SK-N-MC (cell line): ENCODE data around the gene COX7A1.

Experiments
- DNase-seq: peaks from one replicate; pipeline ENCODE4 v3.0.0-alpha.2; 2011; ENCODE audit warnings: low read depth, low spot score
- H3K27ac ChIP-seq: fragments of 200-600 bp; sonication (generic); 2 replicates; pipeline ENCODE4 v1.5.1; 2016; ENCODE audit warnings: mixed run types
- H3K36me3 ChIP-seq: fragments of 200-600 bp; sonication (generic); 2 replicates; pipeline ENCODE4 v1.6.1; 2017; ENCODE audit warnings: antibody characterized with exemption, low read length, mixed read lengths; ENCODE audit not compliant: insufficient read depth
- H3K4me3 ChIP-seq: fragments of 200-600 bp; sonication (generic); 2 replicates; pipeline ENCODE4 v1.5.1; 2016
- H3K9ac ChIP-seq: fragments of 200-600 bp; sonication (generic); 2 replicates; pipeline ENCODE4 v1.8.0; 2017; ENCODE audit warnings: mixed run types, mixed read lengths; ENCODE audit not compliant: insufficient read length
- H3K9me3 ChIP-seq: fragments of 200-600 bp; sonication (generic); 2 replicates; pipeline ENCODE4 v1.6.1; 2017; ENCODE audit warnings: low read depth, mild to moderate bottlenecking, antibody characterized with exemption, low read length, moderate library complexity, mixed read lengths
- EZH2 ChIP-seq: fragments of 200-600 bp; sonication (generic); IDR thresholded peaks from one replicate; pipeline ENCODE4 v1.6.1; 2017; ENCODE audit warnings: antibody characterized with exemption
- FOXP2 ChIP-seq: optimal IDR thresholded peaks from 2 replicates; pipeline ENCODE3; 2011; ENCODE audit warnings: mild to moderate bottlenecking, moderate library complexity; ENCODE audit not compliant: insufficient read depth; ENCODE audit errors: extremely low read length, control extremely low read depth
- POLR2AphosphoS5 ChIP-seq: IDR thresholded peaks from 2 replicates; pipeline ENCODE4 v1.6.1; 2012; ENCODE audit warnings: mild to moderate bottlenecking, low read depth, low read length, borderline replicate concordance

The COX7A1 gene

GRCh38 chr19:36149673-36150406, 2.4 kb downstream of the COX7A1 start:
- DNase-seq, result no peak
- Histone ChIP-seq H3K9me3 (no peaks in the 10 kb centered on the region), H3K36me3 (peaks cover 34% of the 10 kb centered on the region), H3K9ac (no peak overlapping the region), H3K4me3 (no peak overlapping the region), H3K27ac (no peak overlapping the region)
- TF ChIP-seq FOXP2 (no peak), POLR2AphosphoS5 (no peak), EZH2 (no peak)

- no peak for DNase-seq
- no peaks in the 10 kb centered on the region for H3K9me3 ChIP-seq
- H3K36me3 ChIP-seq, result peaks cover 48% of the 10 kb centered on the region
- no peak overlapping the region for H3K9ac ChIP-seq
- TF ChIP-seq FOXP2, result no peak
- TF ChIP-seq POLR2AphosphoS5, result no peak
- no peak for TF ChIP-seq EZH2
- no peak overlapping the region for H3K4me3 ChIP-seq
- no peak overlapping the region for H3K27ac ChIP-seq
These were observed 7.6 kb downstream of the COX7A1 start for GRCh38 chr19:36144624-36145023.

- TF ChIP-seq EZH2 (no peak), POLR2AphosphoS5 (no peak), FOXP2 (no peak)
These were observed 9.8 kb downstream of the COX7A1 start for GRCh38 chr19:36142496-36142895.

GRCh38 chr19:36142046-36142445, 10.2 kb downstream of the COX7A1 start:
- Histone ChIP-seq H3K36me3 (peaks cover 38% of the 10 kb centered on the region), H3K9ac (no peak overlapping the region), H3K4me3 (no peak overlapping the region), H3K27ac (no peak overlapping the region), H3K9me3 (no peaks in the 10 kb centered on the region)
- DNase-seq, result no peak
- no peak for TF ChIP-seq EZH2
- no peak for TF ChIP-seq POLR2AphosphoS5
- TF ChIP-seq FOXP2, result no peak

More at GRCh38 chr19:36142496-36142895, 9.8 kb downstream of the COX7A1 start:
- no peak for DNase-seq
- Histone ChIP-seq H3K9me3 (no peaks in the 10 kb centered on the region), H3K27ac (no peak overlapping the region), H3K36me3 (peaks cover 40% of the 10 kb centered on the region), H3K9ac (no peak overlapping the region), H3K4me3 (no peak overlapping the region)

- H3K4me3 ChIP-seq, result peak overlapping the region; percentile 88
These were observed 11.0 kb downstream of the COX7A1 start for GRCh38 chr19:36141039-36141927.

GRCh38 chr19:36140304-36141038, 11.8 kb downstream of the COX7A1 start:
- no peak for DNase-seq
- Histone ChIP-seq H3K4me3 (peak overlapping the region; percentile 88), H3K36me3 (peaks cover 22% of the 10 kb centered on the region), H3K9ac (peak overlapping the region; percentile 87), H3K27ac (peak overlapping the region; percentile 76; the same call in 1 of the 2 replicates), H3K9me3 (no peaks in the 10 kb centered on the region)
- no peak for TF ChIP-seq POLR2AphosphoS5
- TF ChIP-seq FOXP2, result no peak
- no peak for TF ChIP-seq EZH2

More at GRCh38 chr19:36141039-36141927, 11.0 kb downstream of the COX7A1 start:
- no peak overlapping the region for H3K9ac ChIP-seq
- H3K9me3 ChIP-seq, result no peaks in the 10 kb centered on the region
- TF ChIP-seq FOXP2 (no peak), EZH2 (no peak), POLR2AphosphoS5 (no peak)
- H3K27ac ChIP-seq, result no peak overlapping the region
- no peak for DNase-seq
- peaks cover 30% of the 10 kb centered on the region for H3K36me3 ChIP-seq

- H3K27ac ChIP-seq, result peak within 1 kb of the TSS; percentile 76; the same call in 1 of the 2 replicates
- peak within 1 kb of the TSS; percentile 87 for H3K9ac ChIP-seq
- DNase-seq, result no peak
- TF ChIP-seq FOXP2, result peak; percentile 79
- TF ChIP-seq EZH2, result no peak
- TF ChIP-seq POLR2AphosphoS5, result peak; percentile 79
- peaks cover 19% of the 10 kb centered on the region for H3K36me3 ChIP-seq
- H3K4me3 ChIP-seq, result peak within 1 kb of the TSS; percentile 88
- H3K9me3 ChIP-seq, result no peaks in the 10 kb centered on the region
These were observed 12.6 kb downstream of the COX7A1 start, which contains the start of gene CAPNS1 for GRCh38 chr19:36139473-36140303. Gene CAPNS1 (plus strand): TSS chr19:36140066. CDS start chr19:36141012, 946 bp downstream.
